Vagina (tissue), 2 donors: ENCODE data around the gene DSE.

Experiments
- CTCF ChIP-seq, 3 experiments: fragments of 450-650 bp in 2 of 3; fragments of 200-600 bp in 1 of 3; sonication (generic) in 1 of 3; IDR thresholded peaks; one replicate each; pipeline ENCODE4 v1.5.1; 2017 to 2019; ENCODE audit warnings: antibody characterized with exemption in 3 of 3, mild to moderate bottlenecking in 2 of 3, moderate library complexity in 2 of 3
- POLR2AphosphoS5 ChIP-seq, 2 donors: sonication (generic); formaldehyde crosslinking; IDR thresholded peaks; one replicate each; pipeline ENCODE4 v1.9.0; 2017; ENCODE audit warnings: antibody characterized with exemption in 2 of 2, mild to moderate bottlenecking in 2 of 2, low read depth in 1 of 2; ENCODE audit not compliant: insufficient read depth in 1 of 2

- TF ChIP-seq CTCF (IDR thresholded peaks at IDR 0.05), result no peak
- TF ChIP-seq POLR2AphosphoS5 (IDR thresholded peaks at IDR 0.05; ENCODE audit: insufficient read depth in 1 of 2, low read depth in 1 of 2), result no peak
These were observed 42.2 kb upstream of the DSE start for GRCh38 chr6:116328528-116328903.
